HG03442 (cell line): ENCODE data around the gene C13orf46.

ENCODE experiments used
- ATAC-seq: cut with Tn5 transposase; IDR thresholded peaks from one replicate; pipeline ENCODE4 v1.9.1; 2021; ENCODE audit warnings: mild to moderate bottlenecking, moderate library complexity; ENCODE audit not compliant: unreplicated experiment

The C13orf46 gene

DNA sequence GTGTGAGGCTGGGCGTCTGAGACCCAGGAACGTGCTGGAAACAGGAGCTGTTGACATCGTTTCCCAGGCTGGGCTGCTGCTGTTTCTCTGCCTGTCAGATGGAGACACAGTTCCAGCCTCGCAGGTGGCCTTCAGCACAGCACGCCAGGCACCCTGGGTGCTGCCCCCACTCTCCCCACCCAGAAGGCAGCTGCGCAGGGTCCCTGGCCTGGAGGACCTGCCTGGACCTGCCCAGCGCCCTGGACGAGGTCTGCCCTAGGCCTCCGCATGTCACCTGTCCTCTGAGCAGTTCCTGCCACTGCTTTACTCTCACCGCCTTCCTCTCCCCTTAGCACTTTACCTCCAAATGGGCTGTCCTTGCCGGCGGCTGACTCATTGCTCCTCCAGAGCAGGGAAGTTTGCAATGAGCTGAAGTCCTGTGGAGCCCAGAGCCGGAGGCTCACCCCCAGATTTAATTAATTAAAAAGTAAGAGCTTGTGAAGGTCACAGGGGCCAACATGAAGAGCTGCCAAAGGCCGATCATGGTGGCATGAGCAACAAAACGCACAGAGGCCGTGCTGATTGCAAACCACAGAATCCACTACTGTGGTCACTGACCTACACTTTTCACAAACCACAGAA, 32.2 kb downstream of the C13orf46 start:
- ATAC-seq: no peak

DNA sequence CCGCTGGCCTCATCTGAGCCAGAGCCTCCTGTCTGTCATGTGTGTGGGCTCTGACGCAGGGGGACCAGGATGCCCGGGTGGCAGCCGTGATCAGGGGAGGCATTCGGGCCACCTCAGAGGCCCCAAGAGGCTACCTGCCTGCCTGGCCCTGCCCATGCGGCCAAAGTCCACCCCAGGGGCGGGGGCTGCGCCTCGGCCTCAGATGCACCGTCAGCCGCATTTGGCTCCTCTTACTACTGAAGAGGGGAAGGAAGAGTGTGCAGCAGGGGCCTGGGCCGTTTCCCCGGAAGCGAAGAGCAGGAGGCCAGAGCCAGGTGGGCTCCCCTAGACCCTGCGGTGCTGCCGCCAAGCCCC, 34.0 kb downstream of the C13orf46 start:
- ATAC-seq: no peak

- ATAC-seq: no peak
These were observed 34.5 kb downstream of the C13orf46 start for GRCh38 chr13:113939129-113939943.

- ATAC-seq: no peak
These were observed 35.2 kb downstream of the C13orf46 start for GRCh38 chr13:113938716-113939115.

- no peak for ATAC-seq
These were observed 35.6 kb downstream of the C13orf46 start for GRCh38 chr13:113938246-113938645.

DNA sequence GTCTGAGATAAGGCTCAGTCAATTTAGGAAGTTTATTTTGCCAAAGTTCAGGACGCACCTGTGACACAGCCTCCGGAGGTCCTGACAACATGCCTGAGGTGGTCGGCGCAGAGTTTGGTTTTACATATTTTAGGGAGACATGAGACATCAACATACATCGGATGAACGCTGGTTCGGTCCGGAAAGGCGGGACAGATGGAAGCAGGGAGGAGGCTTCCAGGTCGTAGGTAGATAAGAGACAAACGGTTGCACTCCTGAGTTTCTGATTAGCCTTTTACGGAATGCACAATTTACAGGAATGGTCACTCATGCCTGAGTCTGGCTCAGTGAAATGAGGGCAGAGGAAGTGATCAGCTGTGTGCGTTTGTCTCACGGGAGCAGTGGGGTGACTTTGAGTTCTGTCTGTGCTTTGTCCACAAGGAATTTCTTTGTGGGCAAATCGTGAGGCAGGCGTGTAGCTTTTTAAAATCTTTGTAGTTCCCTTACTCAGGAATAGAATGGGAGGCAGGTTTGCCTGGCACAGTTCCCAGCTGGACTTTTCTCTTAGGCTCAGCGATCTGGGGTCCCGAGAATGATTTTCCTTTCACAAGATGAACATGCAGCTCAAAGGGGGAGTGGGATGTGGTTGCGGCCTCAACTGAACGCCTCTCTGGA, 36.2 kb downstream of the C13orf46 start:
- ATAC-seq: no peak

- no peak for ATAC-seq
These were observed 36.8 kb downstream of the C13orf46 start for GRCh38 chr13:113937073-113937472.

- ATAC-seq: no peak
These were observed 37.5 kb downstream of the C13orf46 start for GRCh38 chr13:113936166-113936965.

DNA sequence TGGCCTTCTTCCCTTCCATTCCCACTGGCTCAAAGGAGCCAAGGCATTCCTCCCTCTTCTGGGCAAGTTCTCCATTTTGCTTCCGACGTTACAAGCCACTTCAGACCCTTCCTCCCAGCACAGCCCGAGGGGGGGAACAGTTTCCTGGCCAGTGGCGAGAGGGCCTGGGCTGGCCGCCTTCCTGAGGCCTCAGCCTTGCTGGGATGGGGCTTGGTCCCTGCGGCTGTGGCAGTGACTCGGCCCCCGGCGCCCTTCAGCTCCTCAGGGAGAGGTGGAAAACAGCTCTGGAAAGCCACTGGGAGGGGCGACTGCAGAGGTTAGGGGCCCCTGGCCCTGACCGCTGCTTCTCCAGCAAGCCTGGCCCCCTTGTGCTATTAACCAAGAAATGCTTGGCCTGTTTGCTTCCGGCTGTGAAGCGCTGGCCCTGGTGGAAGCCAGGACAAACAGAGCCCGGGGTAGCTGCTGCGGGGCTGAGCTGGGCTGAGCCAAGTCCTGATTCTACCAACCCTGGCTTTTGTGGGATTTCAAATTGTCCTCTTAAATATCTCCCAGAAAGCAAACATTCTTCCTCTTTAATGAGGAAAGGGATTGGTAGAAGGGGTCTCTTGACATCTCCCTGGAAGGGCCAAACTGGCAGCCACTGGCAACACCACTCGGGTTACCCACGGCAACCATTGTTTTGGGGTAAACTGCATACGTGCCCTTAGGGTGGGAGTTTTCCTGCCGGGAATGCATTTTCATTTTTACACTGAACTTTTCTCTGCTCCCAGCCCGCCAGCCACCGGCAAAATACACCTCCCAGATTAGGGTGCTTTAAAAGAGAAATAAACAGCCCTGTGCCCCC, 38.7 kb downstream of the C13orf46 start:
- no peak for ATAC-seq

GRCh38 chr13:113934576-113934975, 39.3 kb downstream of the C13orf46 start:
- no peak for ATAC-seq

GRCh38 chr13:113933901-113934300, 40.0 kb downstream of the C13orf46 start:
- no peak for ATAC-seq

DNA sequence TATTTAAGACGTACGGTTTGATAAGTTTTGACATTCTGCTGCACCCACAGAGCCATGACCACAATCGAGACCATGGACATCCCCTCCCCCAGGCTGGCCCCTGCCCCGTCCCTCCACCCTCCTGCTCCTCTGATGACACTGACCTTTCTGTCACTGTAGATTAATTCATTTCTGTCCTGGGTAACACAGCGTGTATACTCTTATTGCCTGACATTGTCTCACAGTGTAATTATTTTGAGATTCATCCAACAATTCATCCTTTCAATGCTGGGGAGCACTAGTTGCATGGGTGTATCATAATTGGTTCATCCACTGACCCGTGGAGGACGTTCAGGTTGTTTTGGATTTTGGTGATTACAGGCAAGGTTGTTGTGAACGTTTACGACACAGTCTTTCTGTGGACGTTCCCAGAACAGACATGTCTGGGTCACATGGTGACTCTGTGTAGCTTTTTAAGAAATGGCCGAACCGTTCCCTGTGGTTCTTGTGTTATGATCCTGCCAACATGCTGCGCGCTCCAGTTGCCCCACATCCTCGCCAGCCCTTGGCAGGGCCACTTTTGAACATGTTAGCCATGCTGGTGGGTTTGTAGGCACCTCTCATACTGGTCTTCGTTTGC, 41.9 kb downstream of the C13orf46 start:
- ATAC-seq: no peak

GRCh38 chr13:113930671-113931637, 42.9 kb downstream of the C13orf46 start:
- ATAC-seq: no peak

GRCh38 chr13:113929628-113930615, 44.0 kb downstream of the C13orf46 start:
- ATAC-seq: no peak

GRCh38 chr13:113928685-113929627, 44.9 kb downstream of the C13orf46 start:
- ATAC-seq: no peak
